ENCODE measurements around the gene SYNE1.
"Not testable (repeated sequence)": the region's sequence is repeated elsewhere in the genome, so short reads cannot be mapped to it uniquely, and the experiment has no call there.

The SYNE1 gene

GRCh38 chr6:152502421-152503188 lies 134.6 kb downstream of the SYNE1 start:
- TF ChIP-seq, protein P1, sequence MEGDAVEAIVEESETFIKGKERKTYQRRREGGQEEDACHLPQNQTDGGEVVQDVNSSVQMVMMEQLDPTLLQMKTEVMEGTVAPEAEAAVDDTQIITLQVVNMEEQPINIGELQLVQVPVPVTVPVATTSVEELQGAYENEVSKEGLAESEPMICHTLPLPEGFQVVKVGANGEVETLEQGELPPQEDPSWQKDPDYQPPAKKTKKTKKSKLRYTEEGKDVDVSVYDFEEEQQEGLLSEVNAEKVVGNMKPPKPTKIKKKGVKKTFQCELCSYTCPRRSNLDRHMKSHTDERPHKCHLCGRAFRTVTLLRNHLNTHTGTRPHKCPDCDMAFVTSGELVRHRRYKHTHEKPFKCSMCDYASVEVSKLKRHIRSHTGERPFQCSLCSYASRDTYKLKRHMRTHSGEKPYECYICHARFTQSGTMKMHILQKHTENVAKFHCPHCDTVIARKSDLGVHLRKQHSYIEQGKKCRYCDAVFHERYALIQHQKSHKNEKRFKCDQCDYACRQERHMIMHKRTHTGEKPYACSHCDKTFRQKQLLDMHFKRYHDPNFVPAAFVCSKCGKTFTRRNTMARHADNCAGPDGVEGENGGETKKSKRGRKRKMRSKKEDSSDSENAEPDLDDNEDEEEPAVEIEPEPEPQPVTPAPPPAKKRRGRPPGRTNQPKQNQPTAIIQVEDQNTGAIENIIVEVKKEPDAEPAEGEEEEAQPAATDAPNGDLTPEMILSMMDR (IDR thresholded peaks at IDR 0.05; ENCODE audit: borderline replicate concordance, control extremely low read depth, extremely low read depth, insufficient read depth, missing control alignments), result no peak
- no peak for DNase-seq (ENCODE audit: low spot score)
- in situ Hi-C loops (cut with MboI; ENCODE audit: low sequenced_read_pairs, unreplicated experiment), result no loop called here

GRCh38 chr6:152499931-152500330 lies 137.2 kb downstream of the SYNE1 start:
- no peak for DNase-seq (ENCODE audit: low spot score)
- in situ Hi-C loops (cut with MboI; ENCODE audit: low sequenced_read_pairs, unreplicated experiment), result no loop called here
- TF ChIP-seq, protein P1 (IDR thresholded peaks at IDR 0.05; ENCODE audit: borderline replicate concordance, control extremely low read depth, extremely low read depth, insufficient read depth, missing control alignments), result no peak

- in situ Hi-C loops (cut with MboI; ENCODE audit: low sequenced_read_pairs, unreplicated experiment), result no loop called here
- TF ChIP-seq, protein P1 (IDR thresholded peaks at IDR 0.05; ENCODE audit: borderline replicate concordance, control extremely low read depth, extremely low read depth, insufficient read depth, missing control alignments), result no peak
- DNase-seq (ENCODE audit: low spot score), result no peak
Observed at GRCh38 chr6:152496731-152497130, 140.4 kb downstream of the SYNE1 start.

GRCh38 chr6:152495456-152495855 lies 141.7 kb downstream of the SYNE1 start:
- DNase-seq (ENCODE audit: low spot score); in situ Hi-C loops (cut with MboI; ENCODE audit: low sequenced_read_pairs, unreplicated experiment): not testable (repeated sequence)

DNA sequence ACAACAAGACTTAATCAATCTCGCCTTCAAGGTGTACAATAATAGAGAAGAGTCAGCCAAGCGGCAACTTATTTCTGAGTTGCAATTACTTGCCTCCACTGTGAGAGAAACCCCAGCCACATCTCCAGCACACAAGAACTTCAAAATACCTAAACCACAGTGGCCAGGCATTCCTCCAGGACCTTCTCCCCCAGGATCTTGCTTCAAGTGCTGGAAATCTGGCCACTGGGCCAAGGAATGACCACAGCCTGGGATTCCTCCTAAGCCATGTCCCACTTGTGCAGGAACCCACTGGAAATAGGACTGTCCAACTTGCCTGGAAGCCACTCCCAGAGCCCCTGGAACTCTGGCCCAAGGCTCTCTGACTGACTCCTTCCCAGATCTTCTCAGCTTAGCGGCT lies 144.9 kb downstream of the SYNE1 start:
- DNase-seq (ENCODE audit: low spot score); in situ Hi-C loops (cut with MboI; ENCODE audit: low sequenced_read_pairs, unreplicated experiment): not testable (repeated sequence)

GRCh38 chr6:152491501-152491900 lies 145.7 kb downstream of the SYNE1 start:
- DNase-seq (ENCODE audit: low spot score); in situ Hi-C loops (cut with MboI; ENCODE audit: low sequenced_read_pairs, unreplicated experiment): not testable (repeated sequence)

- in situ Hi-C loops (cut with MboI; ENCODE audit: low sequenced_read_pairs, unreplicated experiment); DNase-seq (ENCODE audit: low spot score): not testable (repeated sequence)
Observed at GRCh38 chr6:152490971-152491378, 146.2 kb downstream of the SYNE1 start.

GRCh38 chr6:152484806-152485205 lies 152.4 kb downstream of the SYNE1 start:
- TF ChIP-seq, protein P1 (IDR thresholded peaks at IDR 0.05; ENCODE audit: borderline replicate concordance, control extremely low read depth, extremely low read depth, insufficient read depth, missing control alignments), result no peak
- in situ Hi-C loops (cut with MboI; ENCODE audit: low sequenced_read_pairs, unreplicated experiment), result no loop called here
- DNase-seq (ENCODE audit: low spot score), result no peak

DNA sequence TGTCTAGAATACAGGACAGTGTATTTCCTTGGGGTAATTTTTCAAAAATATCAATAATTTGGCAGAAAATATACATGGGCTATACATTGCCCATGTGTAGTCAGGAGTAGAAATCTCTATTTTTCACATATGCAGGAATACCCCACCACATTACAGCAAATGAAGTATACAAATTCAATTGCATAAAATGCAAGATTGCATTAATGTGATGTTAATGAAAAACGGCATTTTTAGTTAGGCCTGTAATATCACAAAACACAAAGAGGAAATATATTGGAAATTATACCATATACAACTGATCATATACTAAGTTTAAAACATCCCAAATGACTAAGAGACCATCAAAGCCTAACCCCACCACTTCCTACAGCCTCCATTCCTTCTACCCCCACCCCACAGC lies 154.9 kb downstream of the SYNE1 start:
- in situ Hi-C loops (cut with MboI; ENCODE audit: low sequenced_read_pairs, unreplicated experiment), result no loop called here
- DNase-seq (ENCODE audit: low spot score), result no peak
- TF ChIP-seq, protein P1 (IDR thresholded peaks at IDR 0.05; ENCODE audit: borderline replicate concordance, control extremely low read depth, extremely low read depth, insufficient read depth, missing control alignments), result no peak

Data from GM13976 (cell line).